ENCODE results near the gene PPP6R1. TPM values are rescaled to one million over a fixed set of nuclear protein-coding genes. Genes with fewer than 3 reads are reported as not detected.
"Not testable (repeated sequence)": the region's sequence is repeated elsewhere in the genome, so short reads cannot be mapped to it uniquely, and the experiment has no call there.

Gene PPP6R1
- total and polyA plus RNA-seq, 4 donors: 37.3 to 86.3 (median 48.1) TPM

GRCh38 chr19:55209693-55210472 lies 48.9 kb downstream of the PPP6R1 start:
- no peak overlapping the region for H3K4me3 ChIP-seq
- WGBS, 2 donors: 64 to 86% methylated on average over 16 to 17 of the region's 17 CpGs
- DNase-seq (no peak), ATAC-seq (ENCODE audit: insufficient read depth, low FRiP score) (peak; percentile 35)
- peaks cover 0 to 8% (median 3%) of the 10 kb centered on the region in 4 donors for H3K9me3 ChIP-seq (ENCODE audit: control insufficient read depth in 4 of 4, insufficient read depth in 3 of 4, low read length in 3 of 4)
- no peak for TF ChIP-seq CTCF (IDR thresholded peaks at IDR 0.05; ENCODE audit: control extremely low read depth, extremely low read depth)
- peak overlapping the region in 1 of 2 donors; percentile 84 for H3K27ac ChIP-seq (ENCODE audit: low read depth in 1 of 2, low read length in 1 of 2)
- H3K27me3 ChIP-seq (ENCODE audit: control insufficient read depth in 3 of 3, insufficient read depth in 3 of 3, low read length in 2 of 3): no peaks in the 10 kb centered on the region
- H3K4me1 ChIP-seq (ENCODE audit: control insufficient read depth in 5 of 5, insufficient read depth in 5 of 5, low read length in 5 of 5): peaks cover 0 to 7% (median 0%) of the 10 kb centered on the region in 5 donors
- no peak overlapping the region for H3K9ac ChIP-seq (ENCODE audit: insufficient read depth in 1 of 2, low read length in 2 of 2)
- no peaks in the 10 kb centered on the region for H3K36me3 ChIP-seq (ENCODE audit: control insufficient read depth in 4 of 4, insufficient read depth in 4 of 4, low read length in 4 of 4)

GRCh38 chr19:55208880-55209692 lies 49.7 kb downstream of the PPP6R1 start, which contains the start of gene PTPRH:
PTPRH (minus strand) TSS chr19:55209501; CDS start chr19:55209433, 68 bp downstream.
- Histone ChIP-seq H3K4me3 (no peak within 1 kb of the TSS), H3K27me3 (ENCODE audit: control insufficient read depth in 3 of 3, insufficient read depth in 3 of 3, low read length in 2 of 3) (no peaks in the 10 kb centered on the region), H3K9ac (ENCODE audit: insufficient read depth in 1 of 2, low read length in 2 of 2) (no peak within 1 kb of the TSS), H3K4me1 (ENCODE audit: control insufficient read depth in 5 of 5, insufficient read depth in 5 of 5, low read length in 5 of 5) (peaks cover 0 to 7% (median 0%) of the 10 kb centered on the region in 5 donors), H3K27ac (ENCODE audit: low read depth in 1 of 2, low read length in 1 of 2) (peak within 1 kb of the TSS in 1 of 2 donors; percentile 84), H3K36me3 (ENCODE audit: control insufficient read depth in 4 of 4, insufficient read depth in 4 of 4, low read length in 4 of 4) (no peaks in the 10 kb centered on the region), H3K9me3 (ENCODE audit: control insufficient read depth in 4 of 4, insufficient read depth in 3 of 4, low read length in 3 of 4) (peaks cover 0 to 8% (median 4%) of the 10 kb centered on the region in 4 donors)
- DNase-seq: no peak
- 47 to 52% methylated on average over 17 of the region's 18 CpGs for WGBS, 2 donors
- ATAC-seq (ENCODE audit: insufficient read depth, low FRiP score): no peak
- TF ChIP-seq CTCF (IDR thresholded peaks at IDR 0.05; ENCODE audit: control extremely low read depth, extremely low read depth): no peak

- Histone ChIP-seq H3K9ac (ENCODE audit: insufficient read depth in 1 of 2, low read length in 2 of 2) (no peak overlapping the region), H3K27me3 (ENCODE audit: control insufficient read depth in 3 of 3, insufficient read depth in 3 of 3, low read length in 2 of 3) (no peaks in the 10 kb centered on the region), H3K27ac (ENCODE audit: low read depth in 1 of 2, low read length in 1 of 2) (peak overlapping the region in 1 of 2 donors; percentile 67), H3K36me3 (ENCODE audit: control insufficient read depth in 4 of 4, insufficient read depth in 4 of 4, low read length in 4 of 4) (no peaks in the 10 kb centered on the region), H3K9me3 (ENCODE audit: control insufficient read depth in 4 of 4, insufficient read depth in 3 of 4, low read length in 3 of 4) (peaks cover 0 to 2% (median 0%) of the 10 kb centered on the region in 4 donors), H3K4me3 (no peak overlapping the region), H3K4me1 (ENCODE audit: control insufficient read depth in 5 of 5, insufficient read depth in 5 of 5, low read length in 5 of 5) (peaks cover 0 to 7% (median 0%) of the 10 kb centered on the region in 5 donors)
- DNase-seq (peak; percentile 41 to 51 (median 50)), ATAC-seq (ENCODE audit: insufficient read depth, low FRiP score) (peak; percentile 92)
- TF ChIP-seq CTCF (IDR thresholded peaks at IDR 0.05; ENCODE audit: control extremely low read depth, extremely low read depth): no peak
- 35 to 42% methylated on average over 29 of the region's 29 CpGs for WGBS, 2 donors
Observed at GRCh38 chr19:55206664-55207500, 51.9 kb downstream of the PPP6R1 start.

GRCh38 chr19:55202199-55202598 lies 56.6 kb downstream of the PPP6R1 start:
- H3K27ac ChIP-seq (ENCODE audit: low read depth in 1 of 2, low read length in 1 of 2); ATAC-seq (ENCODE audit: insufficient read depth, low FRiP score); H3K36me3 ChIP-seq (ENCODE audit: control insufficient read depth in 4 of 4, insufficient read depth in 4 of 4, low read length in 4 of 4); DNase-seq; H3K27me3 ChIP-seq (ENCODE audit: control insufficient read depth in 3 of 3, insufficient read depth in 3 of 3, low read length in 2 of 3); H3K4me1 ChIP-seq (ENCODE audit: control insufficient read depth in 5 of 5, insufficient read depth in 5 of 5, low read length in 5 of 5); H3K9me3 ChIP-seq (ENCODE audit: control insufficient read depth in 4 of 4, insufficient read depth in 3 of 4, low read length in 3 of 4); H3K9ac ChIP-seq (ENCODE audit: insufficient read depth in 1 of 2, low read length in 2 of 2); H3K4me3 ChIP-seq: not testable (repeated sequence)
- WGBS, 2 donors: 66 to 71% methylated on average over 10 of the region's 10 CpGs
